Hepatocyte (in vitro differentiated cells): Measurements from ENCODE around the gene UBN1. TPM values are rescaled to one million over a fixed set of nuclear protein-coding genes. Genes with fewer than 3 reads are reported as not detected.

Experiments
- DNase-seq: peaks from one replicate; pipeline ENCODE4 v3.0.0-alpha.2; 2016; ENCODE audit warnings: low spot score
- H2AFZ ChIP-seq: fragments of 200-600 bp; sonication (generic); 2 replicates; pipeline ENCODE4 v1.6.0; 2016; ENCODE audit warnings: antibody characterized with exemption, mild to moderate bottlenecking
- H3K27ac ChIP-seq: fragments of 200-600 bp; sonication (generic); 2 replicates; pipeline ENCODE4 v1.5.1; 2016; ENCODE audit warnings: mild to moderate bottlenecking
- H3K27me3 ChIP-seq: fragments of 200-600 bp; sonication (generic); 2 replicates; pipeline ENCODE4 v1.6.1; 2016
- H3K36me3 ChIP-seq: fragments of 200-600 bp; sonication (generic); replicated peaks from 2 replicates; pipeline ENCODE4 v1.5.1; 2016; ENCODE audit warnings: low read depth; ENCODE audit not compliant: insufficient read depth
- H3K4me1 ChIP-seq: fragments of 200-600 bp; sonication (generic); 2 replicates; pipeline ENCODE4 v1.5.1; 2016; ENCODE audit warnings: mild to moderate bottlenecking, moderate library complexity; ENCODE audit not compliant: insufficient read depth
- H3K4me2 ChIP-seq: fragments of 200-600 bp; sonication (generic); 2 replicates; pipeline ENCODE4 v1.6.0; 2016
- H3K4me3 ChIP-seq: fragments of 200-600 bp; sonication (generic); 2 replicates; pipeline ENCODE4 v1.5.1; 2016; ENCODE audit warnings: mild to moderate bottlenecking
- H3K79me2 ChIP-seq: fragments of 200-600 bp; sonication (generic); 2 replicates; pipeline ENCODE4 v1.6.0; 2017; ENCODE audit warnings: mild to moderate bottlenecking
- H3K9me2 ChIP-seq: fragments of 200-600 bp; sonication (generic); replicated peaks from 2 replicates; pipeline ENCODE4 v1.6.0; 2017; ENCODE audit warnings: mild to moderate bottlenecking; ENCODE audit not compliant: insufficient read depth
- H3K9me3 ChIP-seq: fragments of 200-600 bp; sonication (generic); 2 replicates; pipeline ENCODE4 v1.5.1; 2016; ENCODE audit warnings: low read depth, mild to moderate bottlenecking
- H4K20me1 ChIP-seq: fragments of 200-600 bp; sonication (generic); 2 replicates; pipeline ENCODE4 v1.6.0; 2016; ENCODE audit warnings: mild to moderate bottlenecking; ENCODE audit not compliant: insufficient read depth, poor library complexity, severe bottlenecking
- EZH2 ChIP-seq: fragments of 200-600 bp; sonication (generic); IDR thresholded peaks from 2 replicates; pipeline ENCODE4 v1.6.1; 2016; ENCODE audit warnings: antibody characterized with exemption, mild to moderate bottlenecking, borderline replicate concordance
- EZH2phosphoT487 ChIP-seq: fragments of 200-600 bp; sonication (generic); IDR thresholded peaks from one replicate; pipeline ENCODE4 v1.6.1; 2018; ENCODE audit warnings: antibody characterized with exemption, mild to moderate bottlenecking, low read depth, moderate library complexity; ENCODE audit not compliant: unreplicated experiment, severe bottlenecking
- WGBS: methylation state at CpG from one replicate; pipeline ENCODE4 v1.1.6; 2016; ENCODE audit warnings: low lambda C conversion rate; ENCODE audit errors: missing lambda C conversion rate; 5-methylcytosine and 5-hydroxymethylcytosine counted together
- polyA plus RNA-seq: library from polyadenylated mRNA; unstranded; fragments of >200 nt; fragmentation: Nextera tagmentation; extraction: Ambion mirVana; gene quantifications from 2 replicates; pipeline ENCODE4 v1.2.1, GENCODE V29; 2016
- total RNA-seq: library from RNA; depleted of rRNA; stranded (reverse); fragments of >200 nt; gene quantifications from 2 replicates; pipeline ENCODE4 v1.2.3, GENCODE V29; 2014
- TF ChIP-seq, protein P1 (sequence below): fragments of 200-600 bp; sonication (generic); IDR thresholded peaks from 2 replicates; pipeline ENCODE4 v1.5.1; 2016; ENCODE audit warnings: antibody characterized with exemption, mild to moderate bottlenecking; ENCODE audit not compliant: poor library complexity

Gene UBN1
- total and polyA plus RNA-seq, 2 experiments from 2014 or later, result 19.1 to 28.1 TPM

DNA sequence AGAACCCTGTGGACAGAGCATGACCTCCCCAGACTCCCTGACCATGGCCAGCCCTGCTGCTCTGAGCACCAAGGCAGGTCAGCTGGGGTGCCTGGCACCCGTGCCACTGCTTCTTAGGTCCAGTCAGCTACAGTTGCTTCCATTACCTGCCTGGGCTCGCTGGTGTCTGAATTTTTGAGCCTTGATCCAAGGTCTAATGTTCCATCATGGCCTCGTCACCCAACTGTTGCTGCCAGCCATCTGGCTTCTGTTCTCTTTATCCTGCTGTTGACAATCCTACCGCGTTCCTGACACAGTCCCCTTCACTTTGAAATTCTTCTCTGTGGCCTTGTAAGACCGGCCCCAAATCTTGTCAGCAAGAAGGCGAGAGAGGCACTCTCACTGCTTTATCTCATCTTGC lies 16.9 kb upstream of the UBN1 start:
- no peaks in the 10 kb centered on the region for H3K9me2 ChIP-seq
- H3K79me2 ChIP-seq, result peaks cover 7% of the 10 kb centered on the region
- no peak for DNase-seq

DNA sequence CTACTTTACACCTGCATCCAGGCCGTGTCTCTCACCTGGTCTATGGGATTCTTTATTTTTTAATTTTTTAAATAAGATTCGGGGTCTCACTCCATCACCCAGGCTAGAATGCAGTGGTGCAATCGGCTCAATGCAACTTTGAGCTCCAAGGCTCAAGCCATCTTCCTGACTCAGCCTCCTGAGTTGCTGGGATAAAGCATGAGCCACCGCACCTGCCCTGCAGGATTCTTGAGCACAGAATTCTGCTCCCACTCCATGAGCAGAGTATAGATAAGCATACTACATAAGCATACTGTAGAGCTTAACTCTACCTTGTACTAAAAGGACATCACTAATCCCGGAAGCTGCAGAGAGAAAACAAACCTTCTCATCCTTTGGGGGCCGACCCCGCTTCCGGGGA lies 15.7 kb upstream of the UBN1 start:
- Histone ChIP-seq H3K27ac (no peak overlapping the region), H2AFZ (no peak overlapping the region), H4K20me1 (peaks cover 7% of the 10 kb centered on the region), H3K9me3 (no peaks in the 10 kb centered on the region), H3K4me3 (no peak overlapping the region), H3K27me3 (no peaks in the 10 kb centered on the region), H3K79me2 (peaks cover 19% of the 10 kb centered on the region), H3K36me3 (peaks cover 3% of the 10 kb centered on the region), H3K4me1 (no peaks in the 10 kb centered on the region), H3K4me2 (no peak overlapping the region), H3K9me2 (no peaks in the 10 kb centered on the region)
- TF ChIP-seq, protein P1, sequence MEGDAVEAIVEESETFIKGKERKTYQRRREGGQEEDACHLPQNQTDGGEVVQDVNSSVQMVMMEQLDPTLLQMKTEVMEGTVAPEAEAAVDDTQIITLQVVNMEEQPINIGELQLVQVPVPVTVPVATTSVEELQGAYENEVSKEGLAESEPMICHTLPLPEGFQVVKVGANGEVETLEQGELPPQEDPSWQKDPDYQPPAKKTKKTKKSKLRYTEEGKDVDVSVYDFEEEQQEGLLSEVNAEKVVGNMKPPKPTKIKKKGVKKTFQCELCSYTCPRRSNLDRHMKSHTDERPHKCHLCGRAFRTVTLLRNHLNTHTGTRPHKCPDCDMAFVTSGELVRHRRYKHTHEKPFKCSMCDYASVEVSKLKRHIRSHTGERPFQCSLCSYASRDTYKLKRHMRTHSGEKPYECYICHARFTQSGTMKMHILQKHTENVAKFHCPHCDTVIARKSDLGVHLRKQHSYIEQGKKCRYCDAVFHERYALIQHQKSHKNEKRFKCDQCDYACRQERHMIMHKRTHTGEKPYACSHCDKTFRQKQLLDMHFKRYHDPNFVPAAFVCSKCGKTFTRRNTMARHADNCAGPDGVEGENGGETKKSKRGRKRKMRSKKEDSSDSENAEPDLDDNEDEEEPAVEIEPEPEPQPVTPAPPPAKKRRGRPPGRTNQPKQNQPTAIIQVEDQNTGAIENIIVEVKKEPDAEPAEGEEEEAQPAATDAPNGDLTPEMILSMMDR, result no peak
- no peak for TF ChIP-seq EZH2phosphoT487
- TF ChIP-seq EZH2, result no peak
- WGBS, result 98% methylated on average over 8 of the region's 8 CpGs
- no peak for DNase-seq

More for the DNA sequence above, 16.9 kb upstream of the UBN1 start:
- Histone ChIP-seq H3K27me3 (no peaks in the 10 kb centered on the region), H3K4me3 (no peak overlapping the region), H3K4me2 (no peak overlapping the region), H3K36me3 (peaks cover 3% of the 10 kb centered on the region), H3K27ac (no peak overlapping the region), H3K9me3 (no peaks in the 10 kb centered on the region), H2AFZ (no peak overlapping the region), H3K4me1 (no peaks in the 10 kb centered on the region), H4K20me1 (peaks cover 7% of the 10 kb centered on the region)
- TF ChIP-seq EZH2, result no peak
- no peak for TF ChIP-seq EZH2phosphoT487
- TF ChIP-seq, protein P1, result no peak
- WGBS, result 94% methylated on average over 7 of the region's 7 CpGs

DNA sequence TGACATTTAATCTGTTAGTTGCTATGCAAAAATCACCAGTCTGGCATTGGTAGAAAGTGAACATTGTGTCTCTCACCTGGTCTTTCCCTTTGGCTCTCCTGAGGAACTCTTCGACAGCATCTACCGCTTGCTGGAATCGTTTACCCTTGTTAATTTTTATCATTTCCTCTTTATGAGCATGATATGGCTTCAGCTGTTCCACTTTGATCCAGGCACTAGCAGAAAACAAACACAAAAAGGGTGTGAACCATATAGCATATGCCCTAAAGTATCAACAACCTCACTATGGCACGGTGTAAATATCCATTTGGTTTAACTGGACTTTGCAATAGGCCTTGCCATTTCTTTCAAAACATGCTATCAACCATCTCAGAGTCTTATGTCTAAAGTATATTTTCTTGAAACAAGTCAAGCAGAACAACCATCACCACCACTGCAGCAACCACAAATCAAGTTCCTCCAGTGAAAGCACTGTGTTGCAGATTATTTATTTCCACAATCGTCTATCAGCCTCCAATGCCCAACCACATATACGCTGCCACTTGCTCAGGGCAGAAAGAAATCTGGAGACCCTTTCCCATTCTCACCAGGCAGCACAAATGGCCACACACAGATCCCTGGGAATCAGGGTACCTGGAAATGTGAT lies 14.5 kb upstream of the UBN1 start:
- no peaks in the 10 kb centered on the region for H3K9me3 ChIP-seq
- H3K27ac ChIP-seq, result no peak overlapping the region
- no peaks in the 10 kb centered on the region for H3K36me3 ChIP-seq
- H3K4me2 ChIP-seq, result no peak overlapping the region
- H4K20me1 ChIP-seq, result peaks cover 7% of the 10 kb centered on the region
- WGBS, result 92% methylated on average over 6 of the region's 6 CpGs
- H3K27me3 ChIP-seq, result no peaks in the 10 kb centered on the region
- H3K4me3 ChIP-seq, result no peak overlapping the region
- DNase-seq, result no peak
- H3K4me1 ChIP-seq, result no peaks in the 10 kb centered on the region
- peaks cover 22% of the 10 kb centered on the region for H3K79me2 ChIP-seq
- TF ChIP-seq EZH2, result no peak
- TF ChIP-seq, protein P1, result no peak
- TF ChIP-seq EZH2phosphoT487, result no peak
- H3K9me2 ChIP-seq, result no peaks in the 10 kb centered on the region
- H2AFZ ChIP-seq, result no peak overlapping the region
